GM20000 (cell line): ENCODE measurements around the gene TP73.

ENCODE experiments used
- DNase-seq: peaks from one replicate; pipeline ENCODE4 v3.0.0; 2012; ENCODE audit warnings: low spot score
- TF ChIP-seq, protein P1 (sequence below): IDR thresholded peaks from 2 replicates; pipeline ENCODE4 v1.5.1; 2012; ENCODE audit warnings: mild to moderate bottlenecking, control low read depth; ENCODE audit errors: extremely low read depth, missing control alignments

Gene TP73

DNA sequence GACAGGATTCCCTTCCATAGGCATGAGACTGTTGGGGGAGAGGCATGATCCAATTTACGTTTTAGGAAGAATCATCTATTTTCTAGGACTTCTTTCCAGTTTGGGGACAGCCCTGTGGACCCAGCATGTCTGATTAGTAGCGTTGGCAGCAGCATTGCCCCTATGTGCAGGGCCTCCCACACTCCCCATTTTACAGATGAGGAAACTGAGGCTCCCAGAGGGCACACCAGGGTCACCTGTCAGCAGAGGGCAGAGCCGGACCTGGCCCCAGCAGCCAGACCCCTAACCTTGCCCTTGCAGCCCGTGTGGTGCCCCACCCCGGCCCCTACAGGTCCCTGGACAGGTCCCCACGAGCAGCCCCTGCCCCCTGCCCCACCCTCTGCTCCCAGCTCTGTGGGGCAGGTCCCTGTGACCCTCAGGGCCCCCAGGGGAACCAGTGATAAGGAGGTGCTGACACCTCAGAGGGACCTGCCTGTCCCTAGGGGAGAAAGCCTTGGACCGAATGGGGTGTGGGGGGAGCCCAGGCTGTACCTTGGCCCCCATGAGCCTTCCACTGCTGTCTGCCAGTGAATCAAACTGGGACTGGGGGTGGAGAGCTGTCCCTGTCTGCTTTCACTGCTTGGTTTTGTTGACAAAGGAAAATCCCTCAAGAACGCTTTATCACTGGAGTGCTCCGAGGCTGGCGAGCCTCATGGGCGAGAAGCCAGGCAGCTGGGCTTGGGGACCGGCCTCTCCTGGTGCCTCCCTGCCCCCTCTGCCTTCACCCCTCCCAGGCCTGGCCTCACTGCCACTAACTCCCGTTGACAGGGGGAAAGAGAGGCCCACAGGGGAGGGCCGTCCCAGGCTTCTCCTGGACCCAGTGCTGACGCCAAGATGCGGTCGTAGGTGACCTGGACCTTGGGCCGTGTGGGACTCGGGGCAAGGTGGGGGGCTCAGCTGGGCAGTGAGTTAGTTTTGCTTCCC lies 60.5 kb downstream of the TP73 start:
- no peak for DNase-seq
- TF ChIP-seq, protein P1, sequence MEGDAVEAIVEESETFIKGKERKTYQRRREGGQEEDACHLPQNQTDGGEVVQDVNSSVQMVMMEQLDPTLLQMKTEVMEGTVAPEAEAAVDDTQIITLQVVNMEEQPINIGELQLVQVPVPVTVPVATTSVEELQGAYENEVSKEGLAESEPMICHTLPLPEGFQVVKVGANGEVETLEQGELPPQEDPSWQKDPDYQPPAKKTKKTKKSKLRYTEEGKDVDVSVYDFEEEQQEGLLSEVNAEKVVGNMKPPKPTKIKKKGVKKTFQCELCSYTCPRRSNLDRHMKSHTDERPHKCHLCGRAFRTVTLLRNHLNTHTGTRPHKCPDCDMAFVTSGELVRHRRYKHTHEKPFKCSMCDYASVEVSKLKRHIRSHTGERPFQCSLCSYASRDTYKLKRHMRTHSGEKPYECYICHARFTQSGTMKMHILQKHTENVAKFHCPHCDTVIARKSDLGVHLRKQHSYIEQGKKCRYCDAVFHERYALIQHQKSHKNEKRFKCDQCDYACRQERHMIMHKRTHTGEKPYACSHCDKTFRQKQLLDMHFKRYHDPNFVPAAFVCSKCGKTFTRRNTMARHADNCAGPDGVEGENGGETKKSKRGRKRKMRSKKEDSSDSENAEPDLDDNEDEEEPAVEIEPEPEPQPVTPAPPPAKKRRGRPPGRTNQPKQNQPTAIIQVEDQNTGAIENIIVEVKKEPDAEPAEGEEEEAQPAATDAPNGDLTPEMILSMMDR: no peak

DNA sequence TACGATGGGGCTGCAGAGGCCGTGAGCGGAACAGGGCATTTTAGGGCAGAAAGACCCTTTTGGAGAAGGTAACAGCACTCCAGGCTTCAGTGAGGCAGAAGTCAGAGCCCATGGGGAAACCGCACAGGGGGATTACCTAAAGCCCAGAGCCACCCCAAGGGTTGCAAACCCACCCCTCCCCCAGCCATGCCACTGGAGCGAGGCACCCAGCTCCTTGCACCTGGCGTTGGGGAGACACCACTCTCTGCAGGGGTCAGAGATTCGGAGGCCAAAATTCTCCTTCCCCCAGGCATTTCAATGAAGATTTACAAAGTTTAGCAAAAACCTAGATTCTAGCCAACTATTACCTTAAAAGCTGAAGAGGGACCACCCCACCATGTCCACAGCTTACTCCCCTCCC lies 61.5 kb downstream of the TP73 start:
- TF ChIP-seq, protein P1: no peak
- no peak for DNase-seq

DNA sequence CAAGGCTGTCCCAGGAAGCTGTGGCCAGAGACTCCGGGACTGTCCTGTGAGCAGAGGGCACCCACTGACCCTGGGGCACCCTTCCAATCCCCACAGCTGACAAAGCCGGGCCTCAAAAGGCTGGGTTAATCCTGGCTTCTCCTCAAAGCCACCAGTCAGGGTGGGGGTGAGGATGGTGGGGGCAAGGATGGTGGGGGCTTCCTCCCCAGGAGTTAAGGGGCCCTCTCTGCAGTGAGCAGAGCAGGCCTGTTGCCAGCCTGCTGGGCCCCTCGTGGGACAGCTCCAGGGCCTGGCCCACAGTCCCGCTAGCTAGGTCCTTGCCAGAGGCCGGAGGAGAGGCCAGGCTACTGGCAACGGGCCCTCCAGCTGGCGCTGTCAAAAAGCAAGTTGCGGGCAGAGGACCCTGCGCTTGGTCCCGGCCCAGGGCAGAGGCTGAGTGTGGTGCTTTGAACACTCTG lies 62.0 kb downstream of the TP73 start:
- TF ChIP-seq, protein P1: no peak
- DNase-seq: no peak

DNA sequence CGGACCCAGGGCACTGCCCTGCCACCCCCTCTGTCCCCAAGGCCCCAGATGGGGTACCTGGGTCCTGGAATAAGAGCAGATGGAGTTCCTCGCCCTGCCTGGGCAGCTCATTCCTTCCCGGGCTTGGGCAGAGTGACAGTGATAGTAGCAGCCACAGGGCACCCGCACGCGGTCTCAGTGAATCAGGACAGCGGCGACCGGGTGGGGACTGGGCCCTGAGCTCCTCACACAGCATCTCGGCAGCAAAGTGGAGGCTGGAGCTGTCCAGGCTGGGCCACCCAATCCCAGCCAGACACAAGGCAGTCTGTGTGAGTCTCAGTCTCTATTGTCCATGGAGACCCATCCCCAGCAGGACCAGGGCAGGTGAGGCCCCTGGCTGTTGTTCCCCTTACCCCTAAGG lies 62.5 kb downstream of the TP73 start:
- TF ChIP-seq, protein P1: no peak

DNA sequence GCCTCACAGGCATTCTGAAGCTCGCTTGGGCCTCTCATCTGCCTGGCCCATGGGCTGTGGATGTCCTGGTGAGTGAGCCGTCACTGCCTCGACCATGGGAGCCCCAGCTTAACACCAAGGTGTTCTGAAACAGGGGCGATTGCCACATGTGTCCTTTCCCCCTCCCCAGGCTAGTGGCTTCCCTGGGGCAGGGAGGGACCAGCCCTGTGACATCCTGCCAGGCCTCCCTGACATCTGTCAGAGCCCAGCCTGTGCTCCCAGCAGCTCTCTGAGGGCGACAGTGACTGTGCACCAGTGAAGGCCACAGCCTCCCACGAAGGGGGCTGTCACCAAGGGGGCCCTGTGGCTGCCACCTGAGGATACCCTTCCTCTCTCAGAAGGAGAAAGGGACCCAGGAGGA lies 64.0 kb downstream of the TP73 start:
- no peak for DNase-seq
- TF ChIP-seq, protein P1: no peak

More for the DNA sequence above, 62.5 kb downstream of the TP73 start:
- no peak for DNase-seq

DNA sequence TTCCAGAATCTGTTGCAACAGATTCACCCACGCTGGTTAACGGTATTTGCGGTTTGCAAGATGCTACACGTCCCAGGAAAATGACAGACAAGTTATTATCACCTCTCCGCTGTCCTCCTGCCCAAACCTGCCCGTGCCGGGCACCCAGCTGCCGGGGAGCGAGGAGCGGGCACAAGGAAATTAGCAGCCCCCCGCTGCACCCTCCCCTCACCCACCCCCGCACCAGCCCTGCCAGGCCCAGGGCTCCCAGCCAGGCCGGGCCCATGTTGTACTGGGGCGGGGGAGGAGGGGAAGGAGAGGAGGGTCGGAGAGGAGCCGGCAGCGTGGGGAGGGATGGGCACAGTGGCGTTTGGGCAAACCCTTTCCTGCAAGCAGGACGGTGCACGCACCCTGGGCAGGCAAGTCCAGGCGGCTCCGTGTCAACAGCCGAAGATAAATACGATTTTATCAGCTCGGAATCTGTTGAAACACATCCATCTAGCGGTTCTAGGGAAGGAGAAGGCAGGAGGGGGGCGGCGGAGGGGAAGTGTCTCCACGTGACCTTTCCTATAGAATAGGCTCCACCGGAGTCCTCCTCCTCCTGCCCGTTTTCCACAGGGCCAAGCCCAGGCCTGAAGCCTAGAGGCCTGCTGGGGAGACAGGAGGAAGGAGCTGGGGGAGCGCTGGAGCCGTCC lies 64.9 kb downstream of the TP73 start:
- DNase-seq: no peak
- TF ChIP-seq, protein P1: no peak
